ENCODE measurements around the gene DTNB. TPM values are rescaled to one million over a fixed set of nuclear protein-coding genes. Genes with fewer than 3 reads are reported as not detected.

The DTNB gene
- total and polyA plus RNA-seq, 2 donors (not counting 3 experiments of a cell fraction or from before 2014, with no cell fraction given), result 11.5 to 17.0 TPM

DNA sequence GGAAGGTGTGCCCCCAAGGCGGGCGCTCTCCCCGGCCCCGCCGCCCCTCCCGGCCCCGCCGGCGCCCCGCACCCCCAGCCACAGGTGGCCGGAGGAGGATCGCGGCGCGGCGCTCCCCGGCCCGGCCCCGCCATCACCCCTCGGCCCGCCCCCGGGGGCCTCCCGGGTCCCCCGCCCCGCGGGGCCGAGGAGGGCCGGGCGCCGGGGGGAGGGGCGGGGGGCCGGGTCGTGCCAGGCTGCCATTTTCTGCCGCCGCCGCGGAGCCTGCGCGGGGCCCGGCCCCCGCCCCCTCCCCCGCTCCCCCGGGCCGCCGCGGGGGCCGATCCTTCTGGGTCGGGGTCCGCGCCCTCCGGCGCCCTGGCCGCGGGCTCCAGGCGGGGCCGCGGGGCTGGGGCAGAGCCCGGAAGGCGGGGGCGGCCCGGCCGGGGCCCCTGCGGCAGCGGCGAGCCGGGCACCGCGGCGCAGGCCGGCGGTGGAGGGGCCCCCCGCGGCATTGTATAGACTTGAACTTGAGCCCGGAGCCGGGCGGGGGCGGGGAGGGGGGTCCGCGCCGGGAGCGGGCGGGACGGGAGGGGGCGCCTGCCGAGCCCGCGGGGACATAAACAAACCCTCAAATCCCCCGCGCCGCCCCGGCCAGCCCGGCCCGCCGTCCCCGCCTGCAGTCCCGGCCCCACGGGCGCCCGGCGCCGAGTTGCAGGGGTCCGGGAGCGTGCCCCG is 332.2 kb downstream of the DTNB start:
- no peak overlapping the region for H2AFZ ChIP-seq (ENCODE audit: low read depth, low read length)
- H3K4me1 ChIP-seq (ENCODE audit: control insufficient read depth, extremely low read depth, insufficient read depth, low read length), result no peaks in the 10 kb centered on the region
- H3K27me3 ChIP-seq (ENCODE audit: control insufficient read depth in 2 of 2, insufficient read depth in 2 of 2, low read length in 2 of 2), result peaks cover 0 to 2% of the 10 kb centered on the region in 2 experiments
- BruUV-seq (replicated peaks), result no TSS peak
- no peak for FAIRE-seq
- H4K20me1 ChIP-seq (replicated peaks; ENCODE audit: control insufficient read depth, extremely low read depth, insufficient read depth, low read length), result no peaks in the 10 kb centered on the region
- POLR2A ChIA-PET, result no interaction called here
- no peaks in the 10 kb centered on the region for H3K9me3 ChIP-seq (replicated peaks; ENCODE audit: control insufficient read depth, insufficient read depth, low read length)
- no peaks in the 10 kb centered on the region for H3K79me2 ChIP-seq (ENCODE audit: control insufficient read depth, insufficient read depth, low read length)
- H3K9me1 ChIP-seq (replicated peaks; ENCODE audit: control insufficient read depth, extremely low read depth, insufficient read depth, low read length), result no peaks in the 10 kb centered on the region
- peak overlapping the region in 1 of 3 experiments; percentile 58 for H3K4me3 ChIP-seq (replicated peaks in 1 of 3; ENCODE audit: insufficient read depth in 1 of 3, low read depth in 1 of 3, low read length in 3 of 3)
- no peak for TF ChIP-seq EZH2 (IDR thresholded peaks at IDR 0.05; ENCODE audit: borderline replicate concordance, low read depth, low read length, severe bottlenecking)
- TF ChIP-seq, protein P1, sequence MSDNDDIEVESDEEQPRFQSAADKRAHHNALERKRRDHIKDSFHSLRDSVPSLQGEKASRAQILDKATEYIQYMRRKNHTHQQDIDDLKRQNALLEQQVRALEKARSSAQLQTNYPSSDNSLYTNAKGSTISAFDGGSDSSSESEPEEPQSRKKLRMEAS (IDR thresholded peaks at IDR 0.05; ENCODE audit: insufficient read depth, insufficient read length), result no peak
- no peak for TF ChIP-seq GATA2 (IDR thresholded peaks at IDR 0.05; ENCODE audit: insufficient read depth, insufficient read length, low read depth, low read length)
- H3K27ac ChIP-seq (ENCODE audit: insufficient read depth, low read depth, low read length), result no peak overlapping the region
- no peak overlapping the region for H3K9ac ChIP-seq (replicated peaks; ENCODE audit: extremely low read depth, insufficient read depth, low read length)
- CTCF ChIA-PET, result interaction anchor here (1.4 to 3.3 kb wide), 3 partner anchors 14 to 31 kb away, joined by 3 to 14 read pairs (median 4); no protein-coding TSS in a partner anchor
- no peaks in the 10 kb centered on the region for H3K36me3 ChIP-seq (ENCODE audit: control insufficient read depth in 2 of 2, extremely low read depth in 1 of 2, insufficient read depth in 2 of 2, low read length in 2 of 2)
- DNase-seq (ENCODE audit: low read depth, low spot score), result no peak
- dilution Hi-C loops (cut with MboI; ENCODE audit: extremely low pct_ligation_motif_present, low sequenced_read_pairs), result no loop called here
- intact Hi-C loops (cut with micrococcal nuclease), result loop anchor here (5.0 kb wide), 1 partner anchor 44 kb away; no protein-coding TSS in a partner anchor
- no peak overlapping the region for H3K4me2 ChIP-seq (ENCODE audit: insufficient read depth, low read length)

GRCh38 chr2:25340181-25340921 is 333.0 kb downstream of the DTNB start:
- no peak for TF ChIP-seq EZH2 (IDR thresholded peaks at IDR 0.05; ENCODE audit: borderline replicate concordance, low read depth, low read length, severe bottlenecking)
- TF ChIP-seq MYC (IDR thresholded peaks at IDR 0.05; ENCODE audit: low read depth, low read length), result no peak
- Histone ChIP-seq H3K4me3 (replicated peaks in 1 of 3; ENCODE audit: insufficient read depth in 1 of 3, low read depth in 1 of 3, low read length in 3 of 3) (peak overlapping the region in 1 of 3 experiments; percentile 58), H3K9ac (replicated peaks; ENCODE audit: extremely low read depth, insufficient read depth, low read length) (no peak overlapping the region), H3K9me3 (replicated peaks; ENCODE audit: control insufficient read depth, insufficient read depth, low read length) (no peaks in the 10 kb centered on the region), H4K20me1 (replicated peaks; ENCODE audit: control insufficient read depth, extremely low read depth, insufficient read depth, low read length) (no peaks in the 10 kb centered on the region), H2AFZ (ENCODE audit: low read depth, low read length) (peak overlapping the region; percentile 63), H3K36me3 (ENCODE audit: control insufficient read depth in 2 of 2, extremely low read depth in 1 of 2, insufficient read depth in 2 of 2, low read length in 2 of 2) (no peaks in the 10 kb centered on the region), H3K27me3 (ENCODE audit: control insufficient read depth in 2 of 2, insufficient read depth in 2 of 2, low read length in 2 of 2) (peaks cover 0 to 2% of the 10 kb centered on the region in 2 experiments), H3K9me1 (replicated peaks; ENCODE audit: control insufficient read depth, extremely low read depth, insufficient read depth, low read length) (no peaks in the 10 kb centered on the region), H3K4me1 (ENCODE audit: control insufficient read depth, extremely low read depth, insufficient read depth, low read length) (no peaks in the 10 kb centered on the region), H3K79me2 (ENCODE audit: control insufficient read depth, insufficient read depth, low read length) (no peaks in the 10 kb centered on the region), H3K27ac (ENCODE audit: insufficient read depth, low read depth, low read length) (no peak overlapping the region), H3K4me2 (ENCODE audit: insufficient read depth, low read length) (peak overlapping the region; percentile 49)
- FAIRE-seq (no peak), DNase-seq (ENCODE audit: low read depth, low spot score) (no peak)
- no TSS peak for BruUV-seq (replicated peaks)
- ChIA-PET POLR2A (no interaction called here), CTCF (interaction anchor here (1.4 to 3.3 kb wide), 3 partner anchors 13 to 31 kb away, joined by 3 to 14 read pairs (median 4); no protein-coding TSS in a partner anchor)
- dilution Hi-C loops (cut with MboI; ENCODE audit: extremely low pct_ligation_motif_present, low sequenced_read_pairs), result no loop called here
- intact Hi-C loops (cut with micrococcal nuclease), result loop anchor here (5.0 kb wide), 1 partner anchor 43 kb away; no protein-coding TSS in a partner anchor
